Heart left ventricle (tissue), 16 donors: Measurements from ENCODE around the gene SLC6A9. TPM values are rescaled to one million over a fixed set of nuclear protein-coding genes. Genes with fewer than 3 reads are reported as not detected.

Source experiments
- ATAC-seq, 4 donors: fragments of 200-7000 bp; cut with Tn5 transposase; one replicate each; pipeline ENCODE4 v1.9.1; 2020 to 2022; ENCODE audit warnings: moderate library complexity in 4 of 4, mild to moderate bottlenecking in 3 of 4, moderate number of reproducible peaks in 1 of 4
- DNase-seq, 5 donors: peaks; one replicate each; pipeline ENCODE4 v3.0.0-alpha.2; 2020
- H3K27ac ChIP-seq, 12 donors: fragments of 200-600 bp; sonication (generic) in 4 of 12; one replicate each; pipeline versions ENCODE4 v1.5.0 to v1.8.0; 2016 to 2022; ENCODE audit warnings: mild to moderate bottlenecking in 2 of 12
- H3K27me3 ChIP-seq, 9 donors: fragments of 200-600 bp; sonication (generic) in 2 of 9; one replicate each; pipeline versions ENCODE4 v1.5.1 to v1.8.0; 2016 to 2022; ENCODE audit warnings: mild to moderate bottlenecking in 3 of 9
- H3K36me3 ChIP-seq, 9 donors: fragments of 200-600 bp; sonication (generic) in 2 of 9; one replicate each; pipeline versions ENCODE4 v1.5.0 to v1.8.0; 2018 to 2022; ENCODE audit warnings: mild to moderate bottlenecking in 2 of 9
- H3K4me1 ChIP-seq, 12 donors: fragments of 200-600 bp; sonication (generic) in 4 of 12; one replicate each; pipeline versions ENCODE4 v1.5.0 to v1.8.0; 2016 to 2022; ENCODE audit warnings: mild to moderate bottlenecking in 3 of 12
- H3K4me3 ChIP-seq, 12 donors: fragments of 200-600 bp; sonication (generic) in 4 of 12; one replicate each; pipeline versions ENCODE4 v1.5.0 to v1.8.0; 2017 to 2022; ENCODE audit warnings: mild to moderate bottlenecking in 9 of 12, moderate library complexity in 4 of 12
- H3K9me3 ChIP-seq, 12 donors: fragments of 200-600 bp; sonication (generic) in 4 of 12; one replicate each; pipeline versions ENCODE4 v1.5.0 to v1.8.0; 2016 to 2022; ENCODE audit warnings: mild to moderate bottlenecking in 1 of 12
- CTCF ChIP-seq, 12 donors: fragments of 200-600 bp; sonication (generic) in 4 of 12; IDR thresholded peaks; one replicate each; pipeline versions ENCODE4 v1.5.0 to v1.8.0; 2018 to 2022; ENCODE audit warnings: antibody characterized with exemption in 12 of 12, mild to moderate bottlenecking in 5 of 12
- POLR2A ChIP-seq, 2 donors: fragments of 450-650 bp; IDR thresholded peaks; one replicate each; pipeline ENCODE4 v1.6.1; 2017; ENCODE audit warnings: antibody characterized with exemption in 2 of 2, mild to moderate bottlenecking in 2 of 2, moderate library complexity in 2 of 2
- WGBS, 4 donors: extraction: QIAGEN DNeasy Blood & Tissue Kit in 2 of 4; methylation state at CpG; one replicate each; pipeline versions ENCODE4 v1.1.5 to v1.1.7; 2013 to 2018; 5-methylcytosine and 5-hydroxymethylcytosine counted together
- intact Hi-C, 10 donors: fragments of 100-400 bp; cut with DNase I; formaldehyde crosslinking; loops; one replicate each; pipeline versions ENCODE4 v1.11.1 to v1.14.2; 2022
- polyA plus RNA-seq, 2 donors: library from polyadenylated mRNA; stranded (reverse); fragments of 200-250 nt; gene quantifications; one replicate each; pipeline ENCODE4 v1.2.3, GENCODE V29; 2013
- total RNA-seq, 9 donors: library from RNA; depleted of rRNA in 2 of 9; stranded (reverse); fragments of >200 nt in 2 of 9; fragmentation: NEBNext Ultra II Directional in 3 of 9; extraction: Animal tissue kit (Norgen Biotek cat#: 25700) in 3 of 9; gene quantifications; one replicate each; pipeline versions ENCODE4 v1.1.0 to v1.2.4, GENCODE V29; 2016 to 2023
- donor health status: ischemic (EF 13 %, LVEDD 7.1; RV severe dilation, severe dysfunction).
- donor health status: healthy with polysubstance abuse.
- donor health status: DM: no; HTN: yes; CAD: no.
- donor health status: DM: no; HTN: no; CAD: no.
- donor health status: ischemic (EF 25% LVEDD 6.9; RV normal size, moderate dysfunction).
- donor health status: ischemic (EF 25% LVEDD 5.7; RV mildly dilated, moderate dysfunction).
- donor health status: healthy.
- donor health status: DM: yes; HTN: yes; CAD: no.
- donor health status: ischemic (EF 35%, LVEDD 5.7; RV mildly dilated, moderate dysfunction).
- donor health status: nonischemic (EF 11% LVEDD 7.7; RV severe dilation, severe dysfunction).
- donor health status: DM: yes; HTN: yes; CAD: no.
- donor health status: PGD.
- donor health status: ischemic (EF 29% LVEDD 5.4; RV normal size, mild dysfunction).
- donor health status: nonischemic (EF 23%, LVEDD 6.1; RV moderate dilation, normal function).

The SLC6A9 gene
- total and polyA plus RNA-seq, 11 donors, result 0.61 to 2.4 (median 1.1) TPM

- Histone ChIP-seq H3K4me1 (peaks cover 0 to 26% (median 14%) of the 10 kb centered on the region in 12 donors), H3K27me3 (peaks cover 0 to 2% (median 0%) of the 10 kb centered on the region in 9 donors), H3K36me3 (no peaks in the 10 kb centered on the region), H3K9me3 (no peaks in the 10 kb centered on the region), H3K27ac (no peak overlapping the region), H3K4me3 (no peak overlapping the region)
- WGBS, 4 donors, result 86 to 96% (median 91%) methylated on average over 3 of the region's 3 CpGs
- no peak for DNase-seq
- TF ChIP-seq CTCF (IDR thresholded peaks at IDR 0.05) (no peak), POLR2A (IDR thresholded peaks at IDR 0.05) (no peak)
- intact Hi-C loops, result no loop called here
- no peak for ATAC-seq
These were observed 3.9 kb downstream of the SLC6A9 start for GRCh38 chr1:44027320-44027719.

DNA sequence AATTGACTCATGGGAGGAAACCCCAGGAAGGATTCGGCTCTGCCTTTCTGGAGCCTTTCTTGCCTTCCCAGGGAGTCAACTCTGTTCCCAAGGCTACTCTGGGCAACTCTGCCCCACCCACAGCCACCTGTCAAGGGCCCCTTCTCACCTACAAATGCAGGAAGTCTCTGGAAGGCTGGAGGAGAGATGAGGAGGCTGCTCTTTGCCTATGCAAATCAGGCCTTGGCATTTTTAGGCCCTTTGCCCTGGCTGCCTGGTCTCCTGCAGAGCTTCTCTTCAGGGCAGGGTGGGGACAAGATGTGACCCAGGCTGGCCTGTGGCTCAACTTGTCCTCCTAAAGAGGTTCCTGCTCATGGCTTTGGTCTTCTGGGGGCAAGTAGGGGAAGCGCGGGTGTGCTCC lies 5.4 kb downstream of the SLC6A9 start:
- ATAC-seq, result no peak
- Histone ChIP-seq H3K9me3 (no peaks in the 10 kb centered on the region), H3K36me3 (no peaks in the 10 kb centered on the region), H3K4me3 (no peak overlapping the region), H3K27me3 (peaks cover 0 to 2% (median 0%) of the 10 kb centered on the region in 9 donors), H3K27ac (no peak overlapping the region), H3K4me1 (peaks cover 0 to 20% (median 9%) of the 10 kb centered on the region in 12 donors)
- intact Hi-C loops, result no loop called here
- peak in 1 of 5 donors; percentile 4 for DNase-seq
- TF ChIP-seq CTCF (IDR thresholded peaks at IDR 0.05) (no peak), POLR2A (IDR thresholded peaks at IDR 0.05) (no peak)
- 78 to 87% (median 83%) methylated on average over 3 of the region's 3 CpGs for WGBS, 4 donors

- no peak for ATAC-seq
- Histone ChIP-seq H3K4me3 (no peak overlapping the region), H3K27ac (no peak overlapping the region), H3K4me1 (peaks cover 0 to 17% (median 9%) of the 10 kb centered on the region in 12 donors), H3K36me3 (no peaks in the 10 kb centered on the region), H3K27me3 (no peaks in the 10 kb centered on the region), H3K9me3 (no peaks in the 10 kb centered on the region)
- DNase-seq, result no peak
- intact Hi-C loops, result no loop called here
- WGBS, 4 donors, result 83 to 90% (median 86%) methylated on average over 13 of the region's 13 CpGs
- no peak for TF ChIP-seq CTCF (IDR thresholded peaks at IDR 0.05)
- no peak for TF ChIP-seq POLR2A (IDR thresholded peaks at IDR 0.05)
These were observed 6.2 kb downstream of the SLC6A9 start for GRCh38 chr1:44024903-44025525.

- intact Hi-C loops, result no loop called here
- ATAC-seq (no peak), DNase-seq (peak in 1 of 5 donors; percentile 16)
- no peaks in the 10 kb centered on the region for H3K27me3 ChIP-seq
- H3K27ac ChIP-seq, result no peak overlapping the region
- no peaks in the 10 kb centered on the region for H3K9me3 ChIP-seq
- WGBS, 4 donors, result 85 to 91% (median 86%) methylated on average over 9 to 14 of the region's 14 CpGs
- TF ChIP-seq POLR2A (IDR thresholded peaks at IDR 0.05), result no peak
- TF ChIP-seq CTCF (IDR thresholded peaks at IDR 0.05), result no peak
- H3K4me3 ChIP-seq, result no peak overlapping the region
- peaks cover 0 to 12% (median 3%) of the 10 kb centered on the region in 12 donors for H3K4me1 ChIP-seq
- no peaks in the 10 kb centered on the region for H3K36me3 ChIP-seq
These were observed 7.0 kb downstream of the SLC6A9 start for GRCh38 chr1:44024031-44024902.
